Right lobe of liver (tissue), 6 donors: ENCODE data around the gene NMB. TPM values are rescaled to one million over a fixed set of nuclear protein-coding genes. Genes with fewer than 3 reads are reported as not detected.

ENCODE experiments used
- ATAC-seq, 4 donors: fragments of 200-7000 bp; cut with Tn5 transposase; one replicate each; pipeline ENCODE4 v1.9.1; 2020; ENCODE audit warnings: mild to moderate bottlenecking in 4 of 4, moderate library complexity in 4 of 4
- DNase-seq, 3 donors: peaks; one replicate each; pipeline ENCODE4 v3.0.0-alpha.2; 2020
- H3K27ac ChIP-seq, 3 donors: fragments of 200-600 bp; one replicate each; pipeline ENCODE4 v1.8.0; 2022
- H3K27me3 ChIP-seq, 2 donors: fragments of 200-600 bp; one replicate each; pipeline ENCODE4 v1.8.0; 2022
- H3K36me3 ChIP-seq, 4 donors: fragments of 200-600 bp; sonication (generic) in 1 of 4; one replicate each; pipeline versions ENCODE4 v1.5.1 to v1.8.0; 2017 to 2022; ENCODE audit warnings: control low read depth in 1 of 4
- H3K4me1 ChIP-seq, 4 donors: fragments of 200-600 bp; sonication (generic) in 1 of 4; one replicate each; pipeline versions ENCODE4 v1.5.1 to v1.8.0; 2017 to 2022; ENCODE audit warnings: control low read depth in 1 of 4
- H3K4me3 ChIP-seq, 3 donors: fragments of 200-600 bp; one replicate each; pipeline ENCODE4 v1.8.0; 2022
- H3K9me3 ChIP-seq, 4 donors: fragments of 200-600 bp; sonication (generic) in 1 of 4; one replicate each; pipeline versions ENCODE4 v1.5.1 to v1.8.0; 2017 to 2022; ENCODE audit warnings: control low read depth in 1 of 4
- POLR2A ChIP-seq: fragments of 450-650 bp; IDR thresholded peaks from one replicate; pipeline ENCODE4 v1.6.1; 2017; ENCODE audit warnings: antibody characterized with exemption, mild to moderate bottlenecking
- WGBS: methylation state at CpG from one replicate; pipeline ENCODE4 v1.1.6; 2018; ENCODE audit warnings: low coverage, low lambda C conversion rate; ENCODE audit not compliant: insufficient coverage; ENCODE audit errors: missing lambda C conversion rate; 5-methylcytosine and 5-hydroxymethylcytosine counted together
- intact Hi-C, 2 donors: fragments of 100-400 bp; cut with DNase I; formaldehyde crosslinking; loops; one replicate each; pipeline versions ENCODE4 v1.11.2 to v1.14.1; 2022
- total RNA-seq, 6 experiments: library from RNA; depleted of rRNA in 2 of 6; stranded (reverse); fragments of >200 nt in 2 of 6; fragmentation: NEBNext Ultra II Directional in 3 of 6; extraction: Animal tissue kit (Norgen Biotek cat#: 25700) in 3 of 6; gene quantifications; one replicate each; pipeline versions ENCODE4 v1.1.0 to v1.2.4, GENCODE V29; 2016 to 2023
- TF ChIP-seq, protein P1 (sequence below), 4 donors: fragments of 200-600 bp in 3 of 4; fragments of 450-650 bp in 1 of 4; IDR thresholded peaks; one replicate each; pipeline versions ENCODE4 v1.5.1 to v1.8.0; 2016 to 2022; ENCODE audit warnings: antibody characterized with exemption in 4 of 4, mild to moderate bottlenecking in 2 of 4
- donor health status: DM: no; HTN: yes; CAD: no.
- donor health status: DM: no; HTN: no; CAD: no.
- donor health status: DM: no; HTN: no; CAD: no.
- donor health status: DM: no; HTN: yes; CAD: no.
- donor health status: DM: no; HTN: yes; CAD: no.

NMB gene
- total RNA-seq, 6 experiments from 2014 or later = 0.76 to 3.8 (median 1.7) TPM

DNA sequence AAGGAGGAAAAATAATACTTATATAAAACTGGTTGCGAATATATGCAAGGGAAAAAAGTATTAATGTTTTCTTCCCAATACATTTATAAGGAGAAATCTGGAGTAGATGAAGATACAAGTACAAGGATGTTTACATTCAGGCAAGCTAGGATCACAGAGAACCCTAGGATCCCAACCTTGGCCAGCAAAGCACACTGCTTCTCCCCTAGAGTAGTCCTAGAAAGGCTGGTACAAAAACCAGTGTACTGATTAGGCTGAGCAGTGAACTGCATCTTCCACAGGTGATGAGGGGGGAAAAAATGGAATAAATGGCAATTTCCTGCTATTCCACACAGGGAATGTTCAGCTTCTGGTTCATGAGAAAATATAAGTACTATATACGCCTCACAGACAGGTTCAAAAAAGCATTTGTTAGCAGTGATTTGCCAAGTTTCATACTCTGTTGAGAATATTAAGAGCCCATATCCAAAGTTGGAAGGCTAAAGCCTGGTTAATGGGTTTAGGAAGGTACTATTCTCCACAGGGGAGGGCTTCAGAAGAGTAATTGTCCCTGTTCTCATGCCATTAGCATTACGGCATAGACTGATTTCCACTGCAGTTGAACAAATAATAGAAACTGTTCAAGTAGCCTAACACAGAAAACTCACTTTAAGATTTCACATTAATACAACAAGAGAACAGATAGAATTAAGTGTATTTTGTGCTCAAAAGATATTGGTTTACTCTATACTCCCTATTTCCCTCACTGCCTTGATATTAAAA, 10.4 kb upstream of the NMB start:
- Histone ChIP-seq H3K9me3 (no peaks in the 10 kb centered on the region), H3K27me3 (no peaks in the 10 kb centered on the region), H3K4me1 (peaks cover 0 to 11% (median 3%) of the 10 kb centered on the region in 4 donors), H3K27ac (no peak overlapping the region), H3K36me3 (peaks cover 0 to 45% (median 11%) of the 10 kb centered on the region in 4 donors), H3K4me3 (no peak overlapping the region)
- intact Hi-C loops = no loop called here
- ATAC-seq (no peak), DNase-seq (no peak)
- TF ChIP-seq POLR2A = no peak
- TF ChIP-seq, protein P1, sequence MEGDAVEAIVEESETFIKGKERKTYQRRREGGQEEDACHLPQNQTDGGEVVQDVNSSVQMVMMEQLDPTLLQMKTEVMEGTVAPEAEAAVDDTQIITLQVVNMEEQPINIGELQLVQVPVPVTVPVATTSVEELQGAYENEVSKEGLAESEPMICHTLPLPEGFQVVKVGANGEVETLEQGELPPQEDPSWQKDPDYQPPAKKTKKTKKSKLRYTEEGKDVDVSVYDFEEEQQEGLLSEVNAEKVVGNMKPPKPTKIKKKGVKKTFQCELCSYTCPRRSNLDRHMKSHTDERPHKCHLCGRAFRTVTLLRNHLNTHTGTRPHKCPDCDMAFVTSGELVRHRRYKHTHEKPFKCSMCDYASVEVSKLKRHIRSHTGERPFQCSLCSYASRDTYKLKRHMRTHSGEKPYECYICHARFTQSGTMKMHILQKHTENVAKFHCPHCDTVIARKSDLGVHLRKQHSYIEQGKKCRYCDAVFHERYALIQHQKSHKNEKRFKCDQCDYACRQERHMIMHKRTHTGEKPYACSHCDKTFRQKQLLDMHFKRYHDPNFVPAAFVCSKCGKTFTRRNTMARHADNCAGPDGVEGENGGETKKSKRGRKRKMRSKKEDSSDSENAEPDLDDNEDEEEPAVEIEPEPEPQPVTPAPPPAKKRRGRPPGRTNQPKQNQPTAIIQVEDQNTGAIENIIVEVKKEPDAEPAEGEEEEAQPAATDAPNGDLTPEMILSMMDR (IDR thresholded peaks at IDR 0.05) = no peak
- WGBS = 100% methylated on average over 3 of the region's 3 CpGs

DNA sequence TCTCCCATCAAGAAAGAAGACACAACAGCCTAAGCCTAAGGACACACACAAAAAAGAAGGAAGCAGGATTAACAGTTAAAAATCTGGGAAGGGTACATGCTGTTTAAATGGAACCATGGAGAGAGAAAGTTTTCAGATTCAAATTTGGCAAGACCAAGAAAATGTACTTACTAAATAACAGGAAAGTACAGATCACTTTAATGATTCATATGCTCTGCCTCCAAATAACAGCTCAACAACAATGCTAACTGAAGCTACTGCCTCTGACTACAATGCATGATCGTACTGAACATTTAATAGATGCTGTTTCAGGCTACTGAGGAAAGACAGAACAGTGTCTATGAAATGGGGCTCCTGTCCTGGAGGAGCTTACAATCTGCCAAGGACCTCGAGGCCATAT, 8.4 kb upstream of the NMB start:
- Histone ChIP-seq H3K36me3 (peaks cover 0 to 42% (median 11%) of the 10 kb centered on the region in 4 donors), H3K27ac (no peak overlapping the region), H3K4me3 (no peak overlapping the region), H3K9me3 (no peaks in the 10 kb centered on the region), H3K27me3 (no peaks in the 10 kb centered on the region), H3K4me1 (peaks cover 0 to 6% (median 1%) of the 10 kb centered on the region in 4 donors)
- intact Hi-C loops = no loop called here
- TF ChIP-seq, protein P1 (IDR thresholded peaks at IDR 0.05) = no peak
- no peak for TF ChIP-seq POLR2A
- 45% methylated on average over 1 of the region's 2 CpGs for WGBS
- DNase-seq (no peak), ATAC-seq (no peak)

DNA sequence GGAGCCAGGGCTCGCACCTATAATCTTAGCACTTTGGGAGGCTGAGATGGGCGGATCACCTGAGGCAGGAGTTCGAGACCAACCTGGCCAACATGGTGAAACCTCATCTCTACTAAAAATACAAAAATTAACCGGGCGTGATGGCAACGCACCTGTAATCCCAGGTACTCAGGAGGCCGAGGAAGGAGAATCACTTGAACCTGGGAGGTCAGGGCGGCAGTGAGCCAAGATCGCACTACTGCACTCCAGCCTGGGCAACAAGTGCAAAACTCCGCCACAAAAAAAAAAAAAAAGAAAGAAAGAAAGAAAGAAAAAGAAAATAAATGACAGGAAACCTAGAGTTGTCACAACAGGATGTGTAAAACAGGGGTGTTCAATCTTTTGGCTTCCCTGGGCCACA, 3.0 kb upstream of the NMB start:
- TF ChIP-seq, protein P1 (IDR thresholded peaks at IDR 0.05) = no peak
- no peak for TF ChIP-seq POLR2A
- Histone ChIP-seq H3K27ac (no peak overlapping the region), H3K27me3 (no peaks in the 10 kb centered on the region), H3K4me1 (peaks cover 0 to 3% (median 0%) of the 10 kb centered on the region in 4 donors), H3K9me3 (no peaks in the 10 kb centered on the region), H3K4me3 (no peak overlapping the region), H3K36me3 (peaks cover 0 to 10% (median 2%) of the 10 kb centered on the region in 4 donors)
- ATAC-seq = no peak
- no peak for DNase-seq
- 100% methylated on average over 1 of the region's 10 CpGs for WGBS
- intact Hi-C loops = no loop called here

DNA sequence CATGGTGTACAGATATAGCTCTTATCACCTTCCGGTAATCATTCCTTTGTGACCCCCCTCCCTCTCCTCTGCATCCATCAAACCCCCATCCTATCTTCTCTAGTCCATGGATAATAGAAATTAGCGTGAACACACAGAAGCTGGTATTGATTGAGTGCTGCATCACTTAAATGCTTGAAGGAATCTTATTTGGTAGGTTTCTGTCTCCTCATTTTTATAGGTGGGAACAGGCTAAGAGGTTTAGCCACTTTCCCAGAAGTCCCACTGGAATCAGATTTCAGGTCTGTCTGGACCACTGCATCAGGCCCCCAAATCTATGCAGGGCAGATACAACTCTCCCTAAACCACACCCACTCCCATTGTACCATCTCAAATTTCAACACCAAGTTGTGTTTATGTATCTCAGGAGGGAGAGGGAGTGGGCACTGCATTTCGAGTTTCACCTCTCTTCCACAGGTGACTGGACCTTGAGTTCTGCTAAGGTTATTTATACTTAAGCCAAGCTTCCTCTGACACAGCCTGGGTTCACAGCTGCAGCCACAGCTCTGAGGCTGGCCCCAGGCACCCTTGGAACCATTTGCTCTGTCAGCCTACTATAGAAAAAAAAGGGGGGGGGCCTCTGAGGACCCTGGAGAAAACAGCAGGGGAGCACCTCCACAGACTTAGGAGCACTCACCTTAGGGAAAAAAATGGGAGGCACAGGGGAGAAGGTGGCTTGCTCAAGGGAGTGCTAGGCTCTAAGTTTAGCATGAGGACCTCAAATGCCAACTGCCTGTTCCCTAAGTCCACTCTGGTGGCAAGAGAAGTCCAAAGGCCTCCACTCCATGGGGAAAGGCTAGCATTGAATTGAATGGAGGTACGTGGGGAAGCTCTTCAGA, 2.1 kb upstream of the NMB start:
- WGBS = 63% methylated on average over 4 of the region's 4 CpGs
- Histone ChIP-seq H3K27ac (no peak overlapping the region), H3K27me3 (no peaks in the 10 kb centered on the region), H3K4me1 (peaks cover 0 to 5% (median 0%) of the 10 kb centered on the region in 4 donors), H3K36me3 (peaks cover 0 to under 1% (median 0%) of the 10 kb centered on the region in 4 donors), H3K4me3 (no peak overlapping the region), H3K9me3 (no peaks in the 10 kb centered on the region)
- intact Hi-C loops = loop anchor here in 1 of 2 donors (10.0 kb wide), 2 partner anchors 55 to 225 kb away; partner anchors contain the start of genes SEC11A and SLC28A1
- TF ChIP-seq, protein P1 (IDR thresholded peaks at IDR 0.05) = no peak
- TF ChIP-seq POLR2A = no peak
- ATAC-seq = no peak
- no peak for DNase-seq
